ENCODE results near the gene FBXL16.
A peak's percentile ranks its signal among the peaks of the same experiment; 100 is the strongest.

The FBXL16 gene

GRCh38 chr16:728131-728889 lies 22.7 kb upstream of the FBXL16 start:
- Histone ChIP-seq H3K4me3 (ENCODE audit: insufficient read depth, low read depth, low read length) (peak overlapping the region; percentile 31), H3K27me3 (ENCODE audit: control insufficient read depth, insufficient read depth, low read length, poor library complexity, severe bottlenecking) (peaks cover 35% of the 10 kb centered on the region), H3K9me3 (ENCODE audit: control insufficient read depth, low read length) (no peaks in the 10 kb centered on the region), H3K4me1 (ENCODE audit: control insufficient read depth, insufficient read depth, low read length) (peaks cover 11% of the 10 kb centered on the region), H3K27ac (ENCODE audit: insufficient read depth, low read depth, low read length, poor library complexity, severe bottlenecking) (no peak overlapping the region), H3K36me3 (ENCODE audit: control insufficient read depth, insufficient read depth, low read length) (no peaks in the 10 kb centered on the region)
- WGBS, 2 experiments = 2% methylated on average over 80 of the region's 80 CpGs

GRCh38 chr16:727291-727977 lies 21.8 kb upstream of the FBXL16 start:
- Histone ChIP-seq H3K4me1 (ENCODE audit: control insufficient read depth, insufficient read depth, low read length) (peaks cover 11% of the 10 kb centered on the region), H3K36me3 (ENCODE audit: control insufficient read depth, insufficient read depth, low read length) (no peaks in the 10 kb centered on the region), H3K9me3 (ENCODE audit: control insufficient read depth, low read length) (no peaks in the 10 kb centered on the region), H3K27ac (ENCODE audit: insufficient read depth, low read depth, low read length, poor library complexity, severe bottlenecking) (no peak overlapping the region), H3K27me3 (ENCODE audit: control insufficient read depth, insufficient read depth, low read length, poor library complexity, severe bottlenecking) (peaks cover 35% of the 10 kb centered on the region), H3K4me3 (ENCODE audit: insufficient read depth, low read depth, low read length) (peak overlapping the region; percentile 49)
- 3% methylated on average over 61 of the region's 61 CpGs for WGBS, 2 experiments

- WGBS, 2 experiments = 3% methylated on average over 88 of the region's 88 CpGs
- Histone ChIP-seq H3K9me3 (ENCODE audit: control insufficient read depth, low read length) (no peaks in the 10 kb centered on the region), H3K4me3 (ENCODE audit: insufficient read depth, low read depth, low read length) (peak within 1 kb of the TSS; percentile 49), H3K27me3 (ENCODE audit: control insufficient read depth, insufficient read depth, low read length, poor library complexity, severe bottlenecking) (peaks cover 35% of the 10 kb centered on the region), H3K27ac (ENCODE audit: insufficient read depth, low read depth, low read length, poor library complexity, severe bottlenecking) (no peak within 1 kb of the TSS), H3K4me1 (ENCODE audit: control insufficient read depth, insufficient read depth, low read length) (peaks cover 13% of the 10 kb centered on the region), H3K36me3 (ENCODE audit: control insufficient read depth, insufficient read depth, low read length) (no peaks in the 10 kb centered on the region)
Observed at GRCh38 chr16:726438-727290, 21.1 kb upstream of the FBXL16 start, which contains the start of the genes CCDC78 and HAGHL. Gene CCDC78 (minus strand): TSS chr16:726443. CDS start chr16:726367, 76 bp downstream. Gene HAGHL (plus strand): TSS chr16:727106. CDS start chr16:727510, 404 bp downstream.

GRCh38 chr16:726188-726437 lies 20.5 kb upstream of the FBXL16 start:
- WGBS, 2 experiments = 39 to 40% methylated on average over 9 of the region's 9 CpGs
- peaks cover 35% of the 10 kb centered on the region for H3K27me3 ChIP-seq (ENCODE audit: control insufficient read depth, insufficient read depth, low read length, poor library complexity, severe bottlenecking)
- no peak overlapping the region for H3K4me3 ChIP-seq (ENCODE audit: insufficient read depth, low read depth, low read length)
- peaks cover 14% of the 10 kb centered on the region for H3K4me1 ChIP-seq (ENCODE audit: control insufficient read depth, insufficient read depth, low read length)
- H3K36me3 ChIP-seq (ENCODE audit: control insufficient read depth, insufficient read depth, low read length) = no peaks in the 10 kb centered on the region
- no peak overlapping the region for H3K27ac ChIP-seq (ENCODE audit: insufficient read depth, low read depth, low read length, poor library complexity, severe bottlenecking)
- no peaks in the 10 kb centered on the region for H3K9me3 ChIP-seq (ENCODE audit: control insufficient read depth, low read length)

GRCh38 chr16:725463-726187 lies 20.0 kb upstream of the FBXL16 start:
- H3K4me1 ChIP-seq (ENCODE audit: control insufficient read depth, insufficient read depth, low read length) = peaks cover 14% of the 10 kb centered on the region
- no peak overlapping the region for H3K27ac ChIP-seq (ENCODE audit: insufficient read depth, low read depth, low read length, poor library complexity, severe bottlenecking)
- no peaks in the 10 kb centered on the region for H3K36me3 ChIP-seq (ENCODE audit: control insufficient read depth, insufficient read depth, low read length)
- peaks cover 35% of the 10 kb centered on the region for H3K27me3 ChIP-seq (ENCODE audit: control insufficient read depth, insufficient read depth, low read length, poor library complexity, severe bottlenecking)
- H3K9me3 ChIP-seq (ENCODE audit: control insufficient read depth, low read length) = no peaks in the 10 kb centered on the region
- H3K4me3 ChIP-seq (ENCODE audit: insufficient read depth, low read depth, low read length) = no peak overlapping the region
- 86% methylated on average over 23 of the region's 23 CpGs for WGBS, 2 experiments

GRCh38 chr16:725041-725376 lies 19.4 kb upstream of the FBXL16 start:
- Histone ChIP-seq H3K9me3 (ENCODE audit: control insufficient read depth, low read length) (no peaks in the 10 kb centered on the region), H3K36me3 (ENCODE audit: control insufficient read depth, insufficient read depth, low read length) (no peaks in the 10 kb centered on the region), H3K4me1 (ENCODE audit: control insufficient read depth, insufficient read depth, low read length) (peaks cover 18% of the 10 kb centered on the region), H3K27ac (ENCODE audit: insufficient read depth, low read depth, low read length, poor library complexity, severe bottlenecking) (no peak overlapping the region), H3K4me3 (ENCODE audit: insufficient read depth, low read depth, low read length) (no peak overlapping the region), H3K27me3 (ENCODE audit: control insufficient read depth, insufficient read depth, low read length, poor library complexity, severe bottlenecking) (peaks cover 35% of the 10 kb centered on the region)
- WGBS, 2 experiments = 91 to 93% methylated on average over 7 of the region's 7 CpGs

GRCh38 chr16:724188-725040 lies 18.8 kb upstream of the FBXL16 start:
- Histone ChIP-seq H3K4me3 (ENCODE audit: insufficient read depth, low read depth, low read length) (no peak overlapping the region), H3K27me3 (ENCODE audit: control insufficient read depth, insufficient read depth, low read length, poor library complexity, severe bottlenecking) (peaks cover 35% of the 10 kb centered on the region), H3K27ac (ENCODE audit: insufficient read depth, low read depth, low read length, poor library complexity, severe bottlenecking) (no peak overlapping the region), H3K9me3 (ENCODE audit: control insufficient read depth, low read length) (no peaks in the 10 kb centered on the region), H3K36me3 (ENCODE audit: control insufficient read depth, insufficient read depth, low read length) (no peaks in the 10 kb centered on the region), H3K4me1 (ENCODE audit: control insufficient read depth, insufficient read depth, low read length) (peaks cover 24% of the 10 kb centered on the region)
- WGBS, 2 experiments = 86 to 87% methylated on average over 29 of the region's 29 CpGs

GRCh38 chr16:723695-724094 lies 18.1 kb upstream of the FBXL16 start:
- Histone ChIP-seq H3K9me3 (ENCODE audit: control insufficient read depth, low read length) (no peaks in the 10 kb centered on the region), H3K27me3 (ENCODE audit: control insufficient read depth, insufficient read depth, low read length, poor library complexity, severe bottlenecking) (peaks cover 32% of the 10 kb centered on the region), H3K4me3 (ENCODE audit: insufficient read depth, low read depth, low read length) (no peak overlapping the region), H3K36me3 (ENCODE audit: control insufficient read depth, insufficient read depth, low read length) (no peaks in the 10 kb centered on the region), H3K27ac (ENCODE audit: insufficient read depth, low read depth, low read length, poor library complexity, severe bottlenecking) (no peak overlapping the region), H3K4me1 (ENCODE audit: control insufficient read depth, insufficient read depth, low read length) (peaks cover 30% of the 10 kb centered on the region)
- 94% methylated on average over 9 of the region's 9 CpGs for WGBS, 2 experiments

GRCh38 chr16:722835-723633 lies 17.4 kb upstream of the FBXL16 start:
- Histone ChIP-seq H3K9me3 (ENCODE audit: control insufficient read depth, low read length) (no peaks in the 10 kb centered on the region), H3K4me1 (ENCODE audit: control insufficient read depth, insufficient read depth, low read length) (peaks cover 37% of the 10 kb centered on the region), H3K27me3 (ENCODE audit: control insufficient read depth, insufficient read depth, low read length, poor library complexity, severe bottlenecking) (peaks cover 26% of the 10 kb centered on the region), H3K4me3 (ENCODE audit: insufficient read depth, low read depth, low read length) (no peak overlapping the region), H3K27ac (ENCODE audit: insufficient read depth, low read depth, low read length, poor library complexity, severe bottlenecking) (no peak overlapping the region), H3K36me3 (ENCODE audit: control insufficient read depth, insufficient read depth, low read length) (no peaks in the 10 kb centered on the region)
- WGBS, 2 experiments = 94 to 95% methylated on average over 24 of the region's 24 CpGs

All from ectodermal cell (in vitro differentiated cells).